Dermis microvascular lymphatic vessel endothelial cell (primary cell): ENCODE data around the gene PALM3. TPM values are rescaled to one million over a fixed set of nuclear protein-coding genes. Genes with fewer than 3 reads are reported as not detected.

Experiments used
- total RNA-seq: library from RNA; depleted of rRNA; stranded (reverse); fragments of >200 nt; gene quantifications from 2 replicates; pipeline ENCODE4 v1.2.1, GENCODE V29; 2014

PALM3 gene
- total RNA-seq, 1 donor from 2014 or later = under 0.01 TPM

Other genes with a start within 250 kb of the PALM3 start
- 0.25 TPM in 1 of 2 replicates, not detected in the other for gene NANOS3, start 184.9 kb downstream of the PALM3 start, total RNA-seq
- gene BRME1, start 156.0 kb downstream of the PALM3 start, total RNA-seq = 0.25 and 0.39 TPM in 2 replicates
- 3.7 and 5.6 TPM in 2 replicates for gene CC2D1A, start 155.9 kb downstream of the PALM3 start, total RNA-seq
- gene PODNL1, start 123.7 kb downstream of the PALM3 start, total RNA-seq = 0.25 TPM in 1 of 2 replicates, not detected in the other
- 7.1 and 10.4 TPM in 2 replicates for gene DCAF15, start 109.6 kb downstream of the PALM3 start, total RNA-seq
- 1.8 and 3.8 TPM in 2 replicates for gene RFX1, start 55.8 kb downstream of the PALM3 start, total RNA-seq
- not detected in 2 replicates for gene RLN3, start 33.9 kb downstream of the PALM3 start, total RNA-seq
- gene IL27RA, start 30.3 kb downstream of the PALM3 start, total RNA-seq = 1.1 and 3.1 TPM in 2 replicates
- 0.13 TPM in 2 replicates for gene MISP3, start 10.7 kb upstream of the PALM3 start, total RNA-seq
- gene C19orf67, start 23.7 kb upstream of the PALM3 start, total RNA-seq = not detected in 2 replicates
- gene SAMD1, start 28.7 kb upstream of the PALM3 start, total RNA-seq = 7.8 and 12.3 TPM in 2 replicates
- 36.5 and 46.1 TPM in 2 replicates for gene PRKACA, start 55.7 kb upstream of the PALM3 start, total RNA-seq
- gene ASF1B, start 74.5 kb upstream of the PALM3 start, total RNA-seq = 10.1 and 17.8 TPM in 2 replicates
- 3.2 and 9.5 TPM in 2 replicates for gene ADGRL1, start 144.1 kb upstream of the PALM3 start, total RNA-seq